Measurements from ENCODE around the gene UBR1. TPM values are rescaled to one million over a fixed set of nuclear protein-coding genes. Genes with fewer than 3 reads are reported as not detected.

UBR1 gene
- total RNA-seq, 1 experiment from 2014 or later = 22.2 TPM

DNA sequence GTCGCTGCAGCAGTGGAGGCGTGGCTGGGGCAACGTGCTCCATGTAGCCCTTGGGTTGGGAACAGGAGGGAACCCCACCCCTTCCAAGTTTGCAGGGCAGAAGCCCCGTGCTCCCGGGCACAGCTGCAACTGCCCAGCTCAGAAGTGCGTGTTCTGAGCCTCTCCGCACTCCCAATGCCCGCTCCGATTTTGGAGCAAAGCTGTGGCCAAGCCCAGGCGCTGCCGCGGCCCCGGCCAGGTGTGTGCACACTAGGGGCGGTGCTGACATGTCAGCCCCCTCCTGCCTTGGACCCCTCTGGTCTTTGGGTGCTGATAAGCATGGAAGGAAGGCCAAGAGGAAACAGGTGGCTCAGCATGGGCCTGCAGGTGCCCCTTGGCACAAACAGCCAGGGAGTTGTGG, 97.7 kb downstream of the UBR1 start:
- Histone ChIP-seq H2BK15ac (ENCODE audit: low read depth, low read length) (no peak overlapping the region), H3K4me2 (ENCODE audit: insufficient read depth, insufficient read length, low read length) (no peak overlapping the region), H3K9ac (ENCODE audit: extremely low read depth, insufficient read length, low read length) (no peak overlapping the region), H3K27me3 (ENCODE audit: insufficient read depth, low read length) (no peaks in the 10 kb centered on the region), H3T11ph (ENCODE audit: low read length) (no peak overlapping the region), H2BK120ac (ENCODE audit: low read depth, low read length, poor library complexity, severe bottlenecking) (no peak overlapping the region), H3K23me2 (ENCODE audit: insufficient read length, low read depth, low read length, poor library complexity, severe bottlenecking) (no peaks in the 10 kb centered on the region), H3K79me2 (ENCODE audit: insufficient read depth, low read length) (no peaks in the 10 kb centered on the region), H3K23ac (ENCODE audit: insufficient read length, low read depth, low read length) (no peak overlapping the region), H3K18ac (ENCODE audit: insufficient read length, low read depth, low read length) (no peak overlapping the region), H3K4ac (ENCODE audit: low read depth, low read length) (no peak overlapping the region), H4K8ac (replicated peaks; ENCODE audit: insufficient read length, low read depth, low read length) (no peak overlapping the region), H2BK20ac (ENCODE audit: low read depth, low read length, poor library complexity, severe bottlenecking) (no peak overlapping the region), H4K5ac (ENCODE audit: insufficient read length, low read depth, low read length) (no peak overlapping the region), H2BK12ac (ENCODE audit: insufficient read length, low read depth, low read length) (no peak overlapping the region), H4K20me1 (ENCODE audit: control insufficient read depth, insufficient read depth, insufficient read length) (no peaks in the 10 kb centered on the region), H4K91ac (ENCODE audit: insufficient read length, low read depth, low read length) (no peak overlapping the region), H3K79me1 (ENCODE audit: insufficient read depth, low read depth, low read length, poor library complexity, severe bottlenecking) (no peaks in the 10 kb centered on the region), H3K14ac (ENCODE audit: insufficient read depth, low read length) (no peak overlapping the region), H2AK5ac (ENCODE audit: insufficient read length, low read length) (no peak overlapping the region), H2AFZ (ENCODE audit: low read length) (no peak overlapping the region), H3K27ac (ENCODE audit: insufficient read length, low read depth, low read length) (no peak overlapping the region), H2BK5ac (ENCODE audit: insufficient read length, low read length) (no peak overlapping the region), H3K56ac (ENCODE audit: insufficient read length, low read depth, low read length) (no peak overlapping the region), H3K9me3 (ENCODE audit: control insufficient read depth, low read depth, low read length) (no peaks in the 10 kb centered on the region), H3K4me1 (ENCODE audit: insufficient read depth, low read length) (no peaks in the 10 kb centered on the region)
- Mint-ChIP-seq H3K4me3 (no peak overlapping the region), H3K36me3 (ENCODE audit: insufficient read depth in 1 of 3, low read depth in 3 of 3) (peaks cover 34 to 55% (median 53%) of the 10 kb centered on the region in 3 experiments), H3K9me3 (peaks cover 6 to 11% of the 10 kb centered on the region in 2 experiments; a peak in 4 of 5 replicates), H3K4me1 (no peaks in the 10 kb centered on the region), H3K27ac (no peak overlapping the region), H3K27me3 (ENCODE audit: low read depth) (no peaks in the 10 kb centered on the region)
- TF ChIP-seq, protein P1, sequence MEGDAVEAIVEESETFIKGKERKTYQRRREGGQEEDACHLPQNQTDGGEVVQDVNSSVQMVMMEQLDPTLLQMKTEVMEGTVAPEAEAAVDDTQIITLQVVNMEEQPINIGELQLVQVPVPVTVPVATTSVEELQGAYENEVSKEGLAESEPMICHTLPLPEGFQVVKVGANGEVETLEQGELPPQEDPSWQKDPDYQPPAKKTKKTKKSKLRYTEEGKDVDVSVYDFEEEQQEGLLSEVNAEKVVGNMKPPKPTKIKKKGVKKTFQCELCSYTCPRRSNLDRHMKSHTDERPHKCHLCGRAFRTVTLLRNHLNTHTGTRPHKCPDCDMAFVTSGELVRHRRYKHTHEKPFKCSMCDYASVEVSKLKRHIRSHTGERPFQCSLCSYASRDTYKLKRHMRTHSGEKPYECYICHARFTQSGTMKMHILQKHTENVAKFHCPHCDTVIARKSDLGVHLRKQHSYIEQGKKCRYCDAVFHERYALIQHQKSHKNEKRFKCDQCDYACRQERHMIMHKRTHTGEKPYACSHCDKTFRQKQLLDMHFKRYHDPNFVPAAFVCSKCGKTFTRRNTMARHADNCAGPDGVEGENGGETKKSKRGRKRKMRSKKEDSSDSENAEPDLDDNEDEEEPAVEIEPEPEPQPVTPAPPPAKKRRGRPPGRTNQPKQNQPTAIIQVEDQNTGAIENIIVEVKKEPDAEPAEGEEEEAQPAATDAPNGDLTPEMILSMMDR (conservative IDR thresholded peaks at IDR 0.05) = no peak
- no peak for DNase-seq
- WGBS (ENCODE audit: extremely low coverage, insufficient read length, low lambda C conversion rate) = no CpG with 5 or more reads among the region's 14 CpGs
